Measurements from ENCODE around the gene ZFP36L1.

DNA sequence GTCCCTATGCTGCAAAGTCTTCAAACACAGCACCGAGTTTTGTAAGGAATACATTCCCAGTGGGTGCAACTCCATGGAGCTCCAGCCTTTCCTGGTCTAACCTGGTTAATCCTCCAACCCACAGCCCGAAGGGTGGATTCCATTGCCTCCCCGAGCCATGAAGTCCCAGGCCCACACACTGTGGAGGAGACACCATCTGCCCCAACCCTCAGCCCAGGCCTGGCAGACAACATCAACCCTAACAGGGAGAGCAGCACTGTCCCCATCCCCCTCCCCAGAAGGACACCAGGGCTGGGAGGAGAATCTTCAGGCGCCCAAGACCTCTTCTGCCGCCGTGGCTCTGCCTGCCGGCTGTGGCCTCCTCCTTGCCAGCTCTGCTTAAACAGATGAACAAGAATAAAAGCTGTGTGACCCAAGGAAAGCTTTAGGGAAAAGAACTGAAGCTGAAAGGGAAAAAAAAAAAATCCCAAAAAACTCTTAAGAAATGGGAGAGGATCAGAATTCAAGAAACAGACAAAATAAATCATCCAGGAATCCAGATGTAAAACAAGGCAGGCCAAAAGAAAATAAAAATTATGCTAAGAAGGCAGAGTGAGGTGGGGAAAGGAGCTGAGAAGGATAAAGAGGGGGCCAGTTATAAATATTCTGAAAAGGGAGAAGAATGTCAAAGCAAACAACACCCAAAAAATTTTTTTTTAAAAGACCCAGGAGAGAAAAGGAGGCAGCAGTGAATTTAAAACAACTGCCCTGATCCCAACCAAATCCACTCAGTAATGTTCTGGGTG is 16.0 kb upstream of the ZFP36L1 start:
- TF ChIP-seq, protein P1, sequence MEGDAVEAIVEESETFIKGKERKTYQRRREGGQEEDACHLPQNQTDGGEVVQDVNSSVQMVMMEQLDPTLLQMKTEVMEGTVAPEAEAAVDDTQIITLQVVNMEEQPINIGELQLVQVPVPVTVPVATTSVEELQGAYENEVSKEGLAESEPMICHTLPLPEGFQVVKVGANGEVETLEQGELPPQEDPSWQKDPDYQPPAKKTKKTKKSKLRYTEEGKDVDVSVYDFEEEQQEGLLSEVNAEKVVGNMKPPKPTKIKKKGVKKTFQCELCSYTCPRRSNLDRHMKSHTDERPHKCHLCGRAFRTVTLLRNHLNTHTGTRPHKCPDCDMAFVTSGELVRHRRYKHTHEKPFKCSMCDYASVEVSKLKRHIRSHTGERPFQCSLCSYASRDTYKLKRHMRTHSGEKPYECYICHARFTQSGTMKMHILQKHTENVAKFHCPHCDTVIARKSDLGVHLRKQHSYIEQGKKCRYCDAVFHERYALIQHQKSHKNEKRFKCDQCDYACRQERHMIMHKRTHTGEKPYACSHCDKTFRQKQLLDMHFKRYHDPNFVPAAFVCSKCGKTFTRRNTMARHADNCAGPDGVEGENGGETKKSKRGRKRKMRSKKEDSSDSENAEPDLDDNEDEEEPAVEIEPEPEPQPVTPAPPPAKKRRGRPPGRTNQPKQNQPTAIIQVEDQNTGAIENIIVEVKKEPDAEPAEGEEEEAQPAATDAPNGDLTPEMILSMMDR (IDR thresholded peaks at IDR 0.05; ENCODE audit: low read depth, low read length, poor library complexity, severe bottlenecking): no peak
- TF ChIP-seq EZH2phosphoT487 (IDR thresholded peaks at IDR 0.05; ENCODE audit: borderline replicate concordance, low read length): no peak

All from DOHH2 (cell line).